Anterior cingulate cortex (tissue), 58 donors: ENCODE data around the gene SORL1-AS1.
A peak's percentile ranks its signal among the peaks of the same experiment; 100 is the strongest.

Experiments used
- DNase-seq, 58 donors: peaks; one replicate each; lab custom pipeline; 2025; lab: John Stamatoyannopoulos, UW

SORL1-AS1 gene

DNA sequence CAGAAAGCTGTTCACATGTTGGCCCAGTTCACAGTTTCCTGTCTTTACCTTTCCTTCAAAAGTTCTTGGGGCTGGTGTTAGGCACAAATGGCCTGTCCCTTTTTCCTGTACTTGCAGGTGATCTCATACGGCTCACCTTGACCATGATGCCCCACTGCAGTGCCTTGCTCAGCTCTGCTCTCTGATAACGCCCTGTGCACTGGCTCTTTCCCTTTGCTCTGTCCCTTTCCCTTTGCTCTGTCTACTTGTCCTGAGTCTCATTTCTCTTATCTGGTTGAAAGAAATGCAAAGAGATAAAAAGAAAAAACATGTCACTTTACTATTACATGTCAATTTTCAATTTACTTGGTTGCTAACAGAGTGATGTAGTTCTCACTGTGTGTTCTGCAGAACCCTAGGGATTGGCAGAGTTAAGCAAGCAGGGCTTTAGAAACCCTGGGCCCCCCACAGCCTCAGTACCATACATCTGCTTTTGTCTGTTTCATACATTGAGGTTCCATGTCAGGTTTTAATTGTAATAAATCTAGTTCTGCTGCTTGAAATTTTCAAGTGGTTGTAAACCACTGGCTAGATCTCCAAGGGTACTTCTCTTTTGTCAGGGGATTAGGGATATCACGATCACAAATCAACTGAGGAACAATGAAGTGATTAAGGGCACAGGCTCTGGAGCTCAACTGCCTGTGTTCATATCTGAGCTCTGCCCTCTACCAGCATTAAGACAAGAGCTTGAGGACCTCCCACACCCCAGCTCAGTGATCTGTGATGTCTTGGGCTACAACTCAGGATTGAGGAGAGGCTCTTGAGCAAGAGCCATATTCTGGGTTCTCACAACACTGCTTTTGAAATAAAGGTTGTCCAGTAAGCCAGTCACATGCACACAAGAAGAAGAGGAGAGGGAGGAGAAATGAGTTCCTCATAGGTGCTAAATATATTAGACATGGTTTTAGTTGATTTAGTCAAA is 16.9 kb downstream of the SORL1-AS1 start:
- no peak for DNase-seq

DNA sequence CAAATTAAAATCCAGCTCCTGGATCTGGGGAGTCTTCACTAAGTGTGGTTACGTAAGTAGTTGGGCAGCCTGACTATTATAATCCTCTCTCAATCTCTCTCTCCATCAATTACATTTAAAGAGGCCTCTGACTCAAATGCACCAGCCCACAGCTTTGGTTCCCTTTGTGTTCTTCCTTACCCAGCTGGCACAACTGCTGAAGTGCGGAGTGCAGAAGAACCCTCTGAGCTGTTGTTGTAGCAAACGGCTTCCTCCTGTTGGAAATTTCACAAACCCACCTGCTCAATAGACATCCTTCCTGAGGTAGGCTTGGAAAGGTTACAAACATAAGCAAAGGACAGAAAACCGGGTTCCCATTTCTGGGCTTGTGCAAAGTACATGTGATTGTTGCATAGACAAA is 17.6 kb downstream of the SORL1-AS1 start:
- peak in 6 of 58 donors; percentile 16 to 44 (median 28) for DNase-seq

DNA sequence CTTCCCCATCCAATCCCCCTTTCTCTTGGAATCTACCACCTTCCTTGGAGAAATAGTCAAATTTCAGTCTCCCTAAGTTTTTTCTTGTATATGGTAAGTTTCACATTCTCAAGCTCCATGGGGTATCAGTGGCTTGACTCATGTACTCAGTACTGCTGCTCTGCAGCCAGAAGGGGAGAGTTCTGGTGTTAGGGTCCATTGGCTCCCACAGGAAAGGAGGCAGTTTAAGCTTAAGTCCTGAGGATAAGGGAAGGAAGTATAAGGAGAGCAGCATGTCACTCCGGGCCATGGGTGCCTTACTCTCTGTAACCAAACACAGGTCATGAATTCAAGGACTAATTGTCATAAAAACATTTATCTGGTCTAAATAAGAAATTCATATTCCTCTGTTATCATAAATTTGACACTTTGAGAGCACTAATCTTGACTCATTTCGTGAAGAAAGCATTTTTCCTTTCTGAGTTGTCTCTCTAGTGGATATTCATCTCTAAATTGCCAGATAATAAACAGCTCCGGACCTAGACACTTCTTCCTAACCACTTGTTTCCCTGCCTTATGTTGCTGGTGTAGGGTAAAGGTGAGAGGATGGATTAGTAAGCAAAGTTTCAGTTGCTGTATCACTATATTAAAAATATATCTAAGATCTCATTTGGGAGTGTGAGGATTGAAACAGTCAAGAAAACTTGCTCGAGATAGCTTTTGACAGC is 20.8 kb downstream of the SORL1-AS1 start:
- DNase-seq: no peak

DNA sequence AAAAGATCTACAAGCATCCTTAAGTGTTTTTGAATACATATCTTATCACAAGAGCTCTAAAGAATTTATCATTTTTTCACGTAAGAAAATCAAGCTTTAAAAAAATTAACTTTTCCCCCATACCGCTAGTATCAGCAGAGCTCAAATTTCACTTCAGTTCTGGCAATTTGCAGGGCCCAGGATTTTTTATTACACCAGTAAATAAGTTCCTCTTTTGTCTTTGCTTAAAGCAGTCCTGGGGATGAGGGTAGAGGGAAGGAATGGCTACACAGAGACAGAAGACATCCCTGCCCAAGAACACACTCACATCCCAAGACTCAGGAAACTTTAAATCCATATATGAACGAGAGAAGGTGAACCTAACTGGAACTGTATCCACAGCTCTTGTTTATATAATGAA is 23.2 kb downstream of the SORL1-AS1 start:
- DNase-seq: no peak

DNA sequence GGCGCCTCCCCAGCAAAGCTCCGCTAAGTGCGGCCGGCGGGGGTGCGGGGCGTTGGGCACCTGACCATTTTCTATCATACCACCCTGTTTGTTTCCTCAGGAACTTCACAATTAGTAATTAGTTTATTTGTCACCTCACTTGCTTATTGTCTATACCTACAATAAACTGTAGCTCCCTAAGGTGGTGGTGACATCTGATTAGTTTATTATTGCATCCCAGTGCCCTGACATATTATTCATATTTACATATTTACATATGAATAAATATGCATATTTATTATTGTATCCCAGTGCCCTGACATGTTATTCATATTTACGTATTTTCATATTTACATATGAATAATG is 25.4 kb downstream of the SORL1-AS1 start:
- DNase-seq: no peak

DNA sequence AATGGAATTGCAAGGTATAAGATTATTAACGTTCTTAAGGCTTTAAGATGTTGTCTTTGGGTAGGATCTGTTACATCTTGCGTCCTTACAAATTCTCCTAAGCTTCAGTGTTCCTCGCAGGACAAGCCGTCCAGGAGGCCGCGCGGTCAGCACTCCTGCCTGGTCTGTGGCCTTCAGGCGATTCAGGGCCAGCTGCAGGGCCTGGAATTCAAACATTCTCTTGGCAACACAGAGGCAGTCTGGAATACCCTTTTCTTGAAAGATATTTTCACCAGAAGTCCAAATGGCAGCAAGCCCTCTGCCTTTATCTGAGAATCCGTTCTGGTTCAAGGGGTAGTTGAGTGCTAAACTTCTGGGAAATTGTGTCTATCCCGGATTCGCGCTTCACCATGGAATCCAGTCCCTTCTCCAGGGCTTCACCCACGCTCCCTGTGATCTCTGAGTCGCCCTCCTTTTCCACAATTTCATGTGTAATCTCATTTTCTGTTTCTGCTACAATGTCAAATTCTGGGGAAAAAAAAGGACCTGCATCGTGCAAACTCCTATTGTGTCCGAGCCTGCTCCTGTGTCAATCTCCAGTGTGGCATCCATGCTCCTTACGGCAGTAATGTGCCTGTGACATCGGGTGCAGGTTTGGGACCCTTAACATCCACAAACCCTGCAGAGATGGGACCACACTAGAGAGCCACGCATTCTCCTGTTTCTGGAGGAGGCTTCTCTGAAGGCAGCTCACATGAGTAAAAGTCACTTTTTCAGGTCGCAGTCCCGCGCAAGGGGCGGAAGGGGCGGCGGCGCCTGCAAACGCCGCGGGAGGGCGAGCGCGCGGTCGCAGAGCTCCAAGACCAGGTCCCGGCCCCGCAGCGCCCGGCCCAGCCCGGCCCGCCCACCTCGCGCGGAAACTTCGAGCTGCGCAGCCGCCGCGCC is 26.0 kb downstream of the SORL1-AS1 start:
- DNase-seq: peak in 23 of 58 donors; percentile 11 to 63 (median 29)

DNA sequence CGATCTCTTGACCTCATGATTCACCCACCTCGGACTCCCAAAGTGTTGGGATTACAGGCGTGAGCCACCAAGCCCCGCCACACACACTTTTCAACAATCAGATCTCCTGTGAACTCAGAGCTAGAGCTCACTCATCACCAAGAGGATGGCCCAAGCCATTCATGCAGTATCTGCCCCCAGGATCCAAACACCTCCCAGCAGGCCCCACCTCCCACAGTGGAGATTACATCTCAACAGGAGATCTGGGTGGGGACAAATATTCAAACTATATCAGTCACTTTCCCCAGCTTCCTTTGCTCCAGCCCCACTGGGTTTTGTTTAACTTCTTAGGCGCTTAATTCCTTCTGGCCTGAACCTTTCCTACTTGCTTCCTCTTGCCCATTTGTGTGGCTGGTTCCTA is 26.9 kb downstream of the SORL1-AS1 start:
- no peak for DNase-seq

DNA sequence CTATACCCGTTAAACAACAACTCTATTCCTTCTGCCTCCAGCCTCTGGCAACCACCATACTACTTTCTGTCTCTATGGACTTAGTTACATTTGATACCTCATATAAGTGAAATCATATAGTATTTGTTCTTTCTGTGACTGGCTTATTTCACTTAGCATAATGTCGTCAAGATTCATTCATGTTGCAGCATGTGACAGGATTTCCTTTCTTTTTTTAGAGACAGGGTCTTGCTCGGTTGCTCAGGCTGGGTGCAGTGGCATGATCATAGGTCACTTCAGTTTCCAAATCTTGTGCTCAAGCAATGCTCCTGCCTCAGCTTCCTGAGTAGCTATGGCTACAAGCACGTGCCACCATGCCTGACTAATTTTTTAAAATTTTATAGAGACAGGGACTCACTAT is 30.1 kb downstream of the SORL1-AS1 start:
- no peak for DNase-seq

DNA sequence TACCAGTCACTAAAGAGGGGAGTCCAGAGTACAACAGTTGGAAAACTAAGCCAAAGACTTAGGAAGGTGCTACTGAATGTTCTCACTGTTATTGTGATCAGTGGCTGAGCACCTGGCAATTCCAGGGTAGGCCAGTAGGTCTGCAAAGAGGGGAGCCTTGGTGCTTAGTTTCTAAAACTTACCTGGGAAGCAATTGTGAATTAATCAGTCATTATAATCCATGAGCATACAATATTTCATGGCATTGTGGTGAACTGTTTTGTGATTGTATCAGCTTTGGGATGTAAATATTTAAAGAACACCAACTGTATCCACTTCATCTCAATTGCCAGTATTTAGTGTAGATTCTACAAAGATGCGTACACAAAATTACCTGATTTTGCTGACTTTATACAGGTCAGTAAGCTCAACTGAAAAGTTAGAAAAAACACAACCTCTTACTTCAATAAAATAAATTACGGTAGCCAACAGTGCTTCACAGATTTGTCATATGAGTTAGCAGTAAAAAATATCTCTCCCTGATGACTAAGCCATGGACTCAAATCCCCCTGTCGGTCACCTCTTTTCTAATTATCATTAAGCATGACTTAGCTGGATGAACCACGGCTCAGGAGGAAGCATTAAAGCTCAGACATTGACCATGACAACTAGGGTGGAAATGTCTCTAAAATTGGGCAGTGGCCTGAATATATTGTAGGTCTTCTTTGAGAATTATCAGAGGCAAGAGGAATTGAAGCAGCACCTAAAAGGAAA is 31.4 kb downstream of the SORL1-AS1 start:
- DNase-seq: no peak

DNA sequence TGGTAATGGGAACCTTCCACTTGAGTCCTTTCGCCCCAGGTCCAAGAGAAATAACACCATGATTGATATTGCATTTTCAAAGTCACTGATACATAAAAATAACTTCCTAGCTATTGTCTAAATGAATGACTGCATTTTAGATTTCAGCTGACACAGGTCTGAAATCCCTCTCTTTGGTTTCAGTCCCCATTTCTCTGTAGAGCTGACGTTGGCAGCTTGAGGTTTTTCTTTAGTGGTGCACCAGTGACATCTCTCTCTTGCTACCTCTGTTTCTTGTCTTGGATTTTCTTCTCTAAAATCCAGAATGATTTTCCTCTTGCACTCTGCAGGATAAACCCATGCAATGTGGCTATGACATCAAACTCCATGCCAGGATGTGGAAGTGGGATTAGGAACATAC is 32.4 kb downstream of the SORL1-AS1 start:
- no peak for DNase-seq

DNA sequence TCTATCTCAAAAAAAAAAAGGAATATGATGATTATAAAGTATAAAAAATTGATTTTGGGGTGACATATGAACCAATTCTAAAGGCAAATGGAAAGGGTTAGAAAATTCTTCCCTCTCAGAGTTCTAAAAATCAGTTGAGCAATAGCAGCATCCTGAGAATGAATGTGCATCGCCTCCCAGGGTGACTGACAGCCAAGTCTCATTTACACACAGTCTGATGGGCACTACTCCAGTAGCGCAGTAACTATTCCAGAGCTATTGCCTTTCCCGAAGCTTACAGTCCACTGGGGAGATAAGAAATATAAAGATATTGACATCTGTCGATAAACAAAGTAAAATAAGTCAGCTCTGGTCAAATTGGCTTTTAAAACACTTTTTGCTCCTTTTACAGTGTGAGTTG is 32.9 kb downstream of the SORL1-AS1 start:
- no peak for DNase-seq

DNA sequence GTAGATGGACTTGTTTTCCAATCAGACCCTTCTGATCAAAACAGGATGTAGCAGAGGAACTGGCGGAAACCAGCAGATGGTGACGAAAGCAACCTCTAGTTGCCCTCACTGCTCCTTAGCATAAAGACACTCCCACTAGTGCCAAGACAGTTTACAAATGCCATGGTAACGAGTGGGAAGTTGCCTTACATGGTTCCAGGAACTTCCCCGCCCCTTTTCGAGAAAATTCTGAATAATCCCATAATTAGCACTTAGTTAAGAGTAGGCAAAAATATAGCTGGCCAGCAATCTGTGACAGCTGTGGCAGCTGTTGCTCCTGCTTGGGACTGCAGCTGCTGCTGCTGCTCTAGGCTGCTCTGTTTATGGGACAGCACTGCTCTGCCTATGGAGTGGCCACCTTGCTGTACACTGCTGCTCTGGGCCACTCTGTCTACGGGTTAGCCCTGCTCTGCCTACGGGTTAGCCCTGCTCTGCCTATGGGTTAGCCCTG is 34.1 kb downstream of the SORL1-AS1 start:
- peak in 2 of 58 donors; percentile 3 to 30 for DNase-seq

DNA sequence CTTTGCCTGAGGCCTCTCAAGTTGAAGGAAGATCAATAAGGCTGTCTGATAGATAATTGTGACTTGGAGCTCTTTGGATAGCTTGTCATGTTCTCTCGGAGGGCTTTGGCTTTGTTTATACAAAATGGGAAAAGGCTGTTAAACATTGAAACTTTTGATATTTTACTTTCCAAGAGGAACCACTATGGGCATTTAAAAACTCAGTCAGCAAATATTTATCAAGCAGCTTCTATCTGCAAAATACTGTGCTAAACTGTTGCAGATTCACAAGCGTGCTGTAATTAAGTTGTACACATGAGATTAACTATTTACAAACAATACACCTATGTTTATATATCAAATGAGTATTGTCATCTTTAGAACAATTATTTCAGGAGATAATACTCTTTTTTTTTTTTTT is 35.2 kb downstream of the SORL1-AS1 start:
- no peak for DNase-seq

DNA sequence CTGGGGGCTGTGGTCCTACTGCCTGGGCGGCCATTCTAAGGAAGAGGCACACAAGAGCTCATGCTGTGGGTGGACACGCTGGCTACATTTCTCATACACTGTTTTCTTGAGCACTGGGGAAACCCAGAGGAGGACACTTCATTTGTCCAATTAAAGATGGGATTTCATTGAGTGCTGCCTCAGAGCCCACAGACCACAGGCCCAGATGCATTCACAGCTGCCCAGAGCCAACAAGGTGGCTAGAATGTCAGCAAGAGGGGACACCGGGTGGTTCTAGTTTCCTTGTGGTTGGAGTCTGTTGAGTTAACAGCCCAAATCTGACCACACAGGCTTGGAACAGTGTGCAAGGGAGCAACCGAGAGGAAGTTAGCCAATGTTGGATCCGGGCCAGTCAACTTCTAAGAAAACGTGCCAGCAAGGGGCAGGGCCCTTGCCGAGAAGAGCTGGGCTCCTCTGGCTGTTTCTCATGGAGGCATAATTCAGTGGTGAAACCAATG is 35.7 kb downstream of the SORL1-AS1 start:
- peak in 48 of 58 donors; percentile 16 to 87 (median 46) for DNase-seq

DNA sequence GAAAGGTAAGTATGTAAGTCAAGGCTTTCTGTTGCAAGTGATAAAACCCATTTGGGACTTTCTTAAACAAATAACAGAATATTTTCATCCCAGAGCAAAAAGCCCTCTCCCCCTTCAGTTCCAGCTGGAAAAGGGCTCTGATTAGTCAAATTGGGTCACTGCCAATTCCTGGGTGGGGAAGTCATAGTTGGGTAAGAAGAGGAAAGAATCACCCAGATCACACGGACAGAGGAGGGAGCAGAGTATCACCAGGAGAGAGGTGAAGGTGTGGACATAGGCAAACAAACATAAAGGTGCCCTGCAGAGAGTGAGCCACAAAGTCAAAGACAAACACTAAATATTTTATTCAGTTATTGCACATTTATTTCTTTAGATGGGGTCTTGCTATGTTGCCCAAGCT is 36.9 kb downstream of the SORL1-AS1 start:
- DNase-seq: no peak

DNA sequence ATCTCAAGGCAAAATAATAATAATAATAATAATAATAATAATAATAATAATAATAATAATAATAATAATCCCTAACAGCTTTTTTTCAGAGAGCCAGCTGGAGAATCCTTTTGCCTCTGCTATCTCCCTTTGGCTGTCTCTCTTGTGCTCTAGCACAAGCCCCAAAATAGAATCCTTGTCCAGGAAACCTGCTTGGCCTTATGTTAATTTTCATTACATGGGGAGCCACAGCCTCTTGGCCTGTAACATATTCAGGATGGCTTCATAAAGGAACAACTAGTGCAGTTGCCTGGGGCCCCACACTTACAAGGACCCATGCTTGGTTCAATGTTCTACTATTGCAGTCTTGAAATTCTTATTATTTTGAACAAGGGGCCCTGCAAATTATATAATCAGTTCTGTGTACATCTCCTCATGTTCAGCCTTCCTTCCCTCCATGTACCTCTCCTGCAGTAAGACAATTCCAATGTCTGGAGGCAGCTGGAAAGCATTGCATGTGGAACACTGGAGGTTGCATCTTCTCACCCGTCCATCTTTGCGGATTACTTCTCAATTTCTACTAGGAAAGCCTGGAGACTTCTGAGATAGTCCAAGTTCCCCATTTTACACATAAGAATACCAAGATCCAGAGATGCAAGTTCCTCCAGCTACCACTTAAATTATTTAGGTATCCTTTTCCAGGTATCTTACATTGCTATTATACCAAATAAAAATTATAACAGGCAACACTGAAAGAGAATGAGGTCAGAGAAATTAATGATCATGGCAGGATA is 38.4 kb downstream of the SORL1-AS1 start:
- no peak for DNase-seq

DNA sequence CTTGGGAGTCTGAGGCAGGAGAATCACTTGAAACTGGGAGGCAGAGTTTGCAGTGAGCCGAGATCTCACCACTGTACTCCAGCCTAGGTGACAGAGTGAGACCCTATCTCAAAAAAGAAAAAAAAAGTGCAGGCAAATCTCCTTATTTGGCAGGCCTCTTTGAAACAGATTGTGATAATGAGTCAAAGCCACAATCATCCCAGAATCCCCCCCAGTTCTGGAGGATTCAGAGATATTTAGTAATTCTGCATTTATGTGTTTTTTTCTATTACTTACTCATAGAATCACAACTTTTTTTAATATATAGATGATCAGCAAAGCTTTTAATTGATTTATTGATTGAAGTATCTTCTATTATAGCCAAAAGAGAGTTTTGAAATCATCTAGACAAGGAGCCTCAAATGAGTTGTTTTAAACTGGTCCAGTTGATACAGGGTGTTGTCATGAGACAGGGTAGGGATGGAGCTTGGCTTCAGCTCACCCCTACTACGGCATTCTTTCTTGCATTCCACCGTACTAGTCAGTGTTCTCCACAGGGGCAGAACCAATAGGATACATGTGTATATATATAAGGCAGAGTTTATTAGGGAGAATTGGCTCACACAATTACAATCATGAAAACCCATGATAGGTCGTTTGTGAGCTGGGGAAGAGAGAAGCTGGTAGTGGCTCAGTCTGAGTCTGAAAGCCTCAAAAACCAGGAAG is 39.9 kb downstream of the SORL1-AS1 start:
- DNase-seq: no peak

DNA sequence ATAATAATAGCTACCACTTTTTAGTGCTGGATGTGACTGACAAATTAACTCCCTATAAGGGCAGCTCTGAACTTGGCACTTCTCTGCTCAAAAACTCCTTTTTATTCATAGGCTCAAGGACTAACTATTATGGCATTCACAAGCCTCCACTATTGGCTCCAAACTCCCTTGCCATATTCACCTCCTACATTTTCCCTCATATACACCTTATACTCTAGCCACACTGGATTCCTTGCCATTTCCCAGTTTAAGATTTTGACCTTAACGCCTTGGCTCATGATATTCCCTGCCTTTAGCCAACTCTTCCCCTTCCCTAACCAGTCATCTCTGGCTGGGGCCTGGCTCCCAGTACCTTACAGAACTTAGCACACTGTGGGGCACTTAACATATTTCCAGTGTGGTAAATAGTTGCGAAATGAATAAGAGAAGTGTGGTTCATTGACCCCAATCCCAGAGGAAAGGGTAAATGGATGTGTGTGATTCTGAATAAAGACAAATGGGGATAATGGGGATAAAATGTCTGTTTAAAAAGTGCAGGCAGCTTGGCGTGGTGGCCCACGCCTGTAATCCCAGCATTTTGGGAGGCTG is 40.7 kb downstream of the SORL1-AS1 start:
- DNase-seq: no peak
